RPMI7951 (cell line): Measurements from ENCODE around the gene KDM6B. TPM values are rescaled to one million over a fixed set of nuclear protein-coding genes. Genes with fewer than 3 reads are reported as not detected.

Source experiments
- DNase-seq: peaks from one replicate; pipeline ENCODE4 v3.0.0-alpha.2; 2012; ENCODE audit warnings: low read depth
- total RNA-seq: library from RNA; depleted of rRNA; stranded (reverse); fragments of >200 nt; shearing (Covaris generic); gene quantifications from 2 replicates; pipeline ENCODE4 v1.2.3, GENCODE V29; 2014; rRNA removed

Gene KDM6B
- total RNA-seq, 1 experiment from 2014 or later, result 0.48 TPM

- no peak for DNase-seq
Observed at GRCh38 chr17:7880076-7880868, 46.3 kb downstream of the KDM6B start.

- DNase-seq, result no peak
Observed at GRCh38 chr17:7881276-7882054, 47.4 kb downstream of the KDM6B start.

GRCh38 chr17:7882068-7882467 is 48.1 kb downstream of the KDM6B start:
- no peak for DNase-seq

GRCh38 chr17:7882629-7883028 is 48.6 kb downstream of the KDM6B start:
- no peak for DNase-seq

Other genes with a start within 250 kb of the KDM6B start
- gene SOX15, start 244.1 kb upstream of the KDM6B start, total RNA-seq, result not detected in 2 replicates
- 20.3 and 25.2 TPM in 2 replicates for gene FXR2, start 219.3 kb upstream of the KDM6B start, total RNA-seq
- gene SAT2, start 206.4 kb upstream of the KDM6B start, total RNA-seq, result 17.4 and 31.2 TPM in 2 replicates
- gene SHBG, start 204.1 kb upstream of the KDM6B start, total RNA-seq, result not detected in 2 replicates
- not detected in 2 replicates for gene ATP1B2, start 183.3 kb upstream of the KDM6B start, total RNA-seq
- gene TP53, start 146.7 kb upstream of the KDM6B start, total RNA-seq, result 2.5 and 4.1 TPM in 2 replicates
- 22.5 and 25.7 TPM in 2 replicates for gene WRAP53, start 145.7 kb upstream of the KDM6B start, total RNA-seq
- 0.84 and 1.3 TPM in 2 replicates for gene EFNB3, start 129.0 kb upstream of the KDM6B start, total RNA-seq
- 1.8 and 3.2 TPM in 2 replicates for gene DNAH2, start 116.5 kb upstream of the KDM6B start, total RNA-seq
- not detected in 2 replicates for gene TMEM88, start 20.8 kb downstream of the KDM6B start, total RNA-seq
- 94.4 and 110 TPM in 2 replicates for gene NAA38, start 23.3 kb downstream of the KDM6B start, total RNA-seq
- 5.7 and 6.1 TPM in 2 replicates for gene CYB5D1, start 23.8 kb downstream of the KDM6B start, total RNA-seq
- gene CHD3, start 54.6 kb downstream of the KDM6B start, total RNA-seq, result 20.3 and 30.8 TPM in 2 replicates
- gene RNF227, start 82.1 kb downstream of the KDM6B start, total RNA-seq, result 2.3 and 7.8 TPM in 2 replicates
- 1.1 TPM in 2 replicates for gene KCNAB3, start 95.6 kb downstream of the KDM6B start, total RNA-seq
- gene TRAPPC1, start 97.7 kb downstream of the KDM6B start, total RNA-seq, result 39.9 and 54.2 TPM in 2 replicates
- gene CNTROB, start 98.0 kb downstream of the KDM6B start, total RNA-seq, result 19.6 and 23.2 TPM in 2 replicates
- gene GUCY2D, start 168.4 kb downstream of the KDM6B start, total RNA-seq, result not detected in 2 replicates
- gene ALOX15B, start 204.8 kb downstream of the KDM6B start, total RNA-seq, result not detected in 2 replicates